IPS DF 4.7 (cell line): ENCODE data around the gene LIF.
"Not testable (repeated sequence)": the region's sequence is repeated elsewhere in the genome, so short reads cannot be mapped to it uniquely, and the experiment has no call there.

Experiments
- DNase-seq: peaks from one replicate; pipeline ENCODE4 v3.0.0-alpha.2; 2013; ENCODE audit warnings: low spot score; ENCODE audit errors: extremely low read depth

Gene LIF

GRCh38 chr22:30226192-30226832 lies 20.2 kb downstream of the LIF start:
- no peak for DNase-seq

GRCh38 chr22:30225220-30225927 lies 21.2 kb downstream of the LIF start:
- DNase-seq = no peak

- DNase-seq = no peak
Observed at GRCh38 chr22:30224161-30224857, 22.2 kb downstream of the LIF start.

GRCh38 chr22:30223303-30223702 lies 23.3 kb downstream of the LIF start:
- DNase-seq = no peak

GRCh38 chr22:30222321-30222720 lies 24.2 kb downstream of the LIF start:
- DNase-seq = no peak

- DNase-seq = no peak
Observed at GRCh38 chr22:30221121-30221992, 25.2 kb downstream of the LIF start.

- no peak for DNase-seq
Observed at GRCh38 chr22:30220338-30221012, 26.1 kb downstream of the LIF start.

GRCh38 chr22:30219668-30220278 lies 26.8 kb downstream of the LIF start:
- DNase-seq = no peak

GRCh38 chr22:30219049-30219654 lies 27.4 kb downstream of the LIF start:
- DNase-seq = no peak

- no peak for DNase-seq
Observed at GRCh38 chr22:30217698-30218560, 28.6 kb downstream of the LIF start.

- DNase-seq = no peak
Observed at GRCh38 chr22:30216710-30217109, 29.8 kb downstream of the LIF start.

- DNase-seq = not testable (repeated sequence)
Observed at GRCh38 chr22:30216272-30216671, 30.3 kb downstream of the LIF start.

- no peak for DNase-seq
Observed at GRCh38 chr22:30214703-30215407, 31.7 kb downstream of the LIF start.

GRCh38 chr22:30212996-30213441 lies 33.5 kb downstream of the LIF start:
- DNase-seq = no peak

- no peak for DNase-seq
Observed at GRCh38 chr22:30212363-30212995, 34.1 kb downstream of the LIF start.

GRCh38 chr22:30211124-30211820 lies 35.3 kb downstream of the LIF start:
- DNase-seq = no peak

- no peak for DNase-seq
Observed at GRCh38 chr22:30210235-30210909, 36.2 kb downstream of the LIF start.
